Measurements from ENCODE around the gene SLC2A4RG. TPM values are rescaled to one million over a fixed set of nuclear protein-coding genes. Genes with fewer than 3 reads are reported as not detected.

Gene SLC2A4RG
- total RNA-seq, 4 donors from 2014 or later: 26.0 to 55.9 (median 39.3) TPM

DNA sequence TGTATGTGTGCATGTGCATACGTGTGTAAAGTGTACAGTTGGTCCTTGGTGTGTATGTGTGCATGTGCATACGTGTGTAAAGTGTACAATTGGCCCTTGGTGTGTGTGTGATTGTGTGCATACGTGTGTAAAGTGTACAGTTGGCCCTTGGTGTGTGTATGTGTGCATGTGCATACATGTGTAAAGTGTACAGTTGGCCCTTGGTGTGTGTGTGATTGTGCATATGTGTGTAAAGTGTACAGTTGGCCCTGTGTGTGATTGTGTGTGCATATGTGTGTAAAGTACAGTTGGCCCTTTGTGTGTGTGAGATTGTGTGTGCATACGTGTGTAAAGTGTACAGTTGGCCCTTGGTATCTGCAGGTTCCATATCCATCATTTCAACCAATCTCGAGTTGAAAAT, 8.2 kb upstream of the SLC2A4RG start:
- no peak for TF ChIP-seq POLR2A (IDR thresholded peaks at IDR 0.05)
- 80 to 86% methylated on average over 5 of the region's 5 CpGs for WGBS, 2 donors
- no peak for DNase-seq
- Histone ChIP-seq H3K27ac (no peak overlapping the region), H3K36me3 (peaks cover 14 to 25% of the 10 kb centered on the region in 2 donors), H3K4me1 (peaks cover 17 to 20% of the 10 kb centered on the region in 2 donors), H3K27me3 (no peaks in the 10 kb centered on the region), H3K9me3 (no peaks in the 10 kb centered on the region), H3K4me3 (replicated peaks in 1 of 3) (no peak overlapping the region)
- intact Hi-C loops (cut with DNase I): no loop called here

DNA sequence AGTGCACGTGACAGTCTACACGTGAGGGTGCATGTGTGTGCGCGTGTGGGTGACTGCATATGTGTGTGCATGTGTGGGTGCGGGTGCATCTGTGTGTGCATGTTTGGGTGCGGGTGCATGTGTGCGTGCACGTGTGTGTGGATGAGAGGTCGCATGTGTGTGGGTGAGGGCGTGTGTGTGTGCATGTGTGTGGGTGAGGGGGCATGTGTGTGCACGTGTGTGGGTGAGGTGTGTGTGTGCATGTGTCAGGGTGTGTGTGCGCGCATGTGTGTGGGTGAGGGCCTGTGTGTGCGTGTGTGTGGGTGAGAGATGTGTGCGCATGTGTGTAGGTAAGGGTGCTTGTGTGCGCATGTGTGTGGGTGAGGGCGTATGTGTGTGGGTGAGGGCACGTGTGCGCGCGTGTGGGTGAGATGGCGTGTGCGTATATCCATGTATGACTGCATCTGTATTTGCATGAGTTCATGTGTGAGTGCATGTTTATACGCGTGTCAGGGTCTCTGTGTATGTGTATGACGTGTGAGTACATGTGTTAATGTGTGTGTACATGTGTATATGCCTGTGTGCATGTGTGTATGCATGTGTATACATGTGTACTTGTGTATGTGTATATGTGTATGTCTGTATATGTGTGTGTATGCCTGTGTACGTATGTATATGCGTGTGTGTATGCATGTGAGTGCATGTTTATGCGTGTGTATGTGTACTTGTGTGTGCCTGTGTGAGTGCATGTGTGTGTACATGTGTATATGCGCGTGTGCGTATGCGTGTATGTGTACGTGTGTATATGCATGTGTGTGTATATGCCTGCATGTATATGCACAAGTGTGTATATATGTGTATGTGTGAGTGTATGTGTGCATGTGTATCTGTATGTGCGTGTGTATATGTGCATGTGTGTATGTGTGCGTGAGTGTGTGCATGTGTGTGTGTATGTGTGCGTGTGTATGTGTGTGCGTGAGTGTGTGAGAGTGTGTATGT, 7.2 kb upstream of the SLC2A4RG start:
- no peak for DNase-seq
- peaks cover 17% of the 10 kb centered on the region in 2 donors for H3K4me1 ChIP-seq
- 87 to 88% methylated on average over 38 of the region's 38 CpGs for WGBS, 2 donors
- intact Hi-C loops (cut with DNase I): no loop called here
- H3K27ac ChIP-seq: no peak overlapping the region
- no peaks in the 10 kb centered on the region for H3K9me3 ChIP-seq
- no peak for TF ChIP-seq POLR2A (IDR thresholded peaks at IDR 0.05)
- TF ChIP-seq, protein P1, sequence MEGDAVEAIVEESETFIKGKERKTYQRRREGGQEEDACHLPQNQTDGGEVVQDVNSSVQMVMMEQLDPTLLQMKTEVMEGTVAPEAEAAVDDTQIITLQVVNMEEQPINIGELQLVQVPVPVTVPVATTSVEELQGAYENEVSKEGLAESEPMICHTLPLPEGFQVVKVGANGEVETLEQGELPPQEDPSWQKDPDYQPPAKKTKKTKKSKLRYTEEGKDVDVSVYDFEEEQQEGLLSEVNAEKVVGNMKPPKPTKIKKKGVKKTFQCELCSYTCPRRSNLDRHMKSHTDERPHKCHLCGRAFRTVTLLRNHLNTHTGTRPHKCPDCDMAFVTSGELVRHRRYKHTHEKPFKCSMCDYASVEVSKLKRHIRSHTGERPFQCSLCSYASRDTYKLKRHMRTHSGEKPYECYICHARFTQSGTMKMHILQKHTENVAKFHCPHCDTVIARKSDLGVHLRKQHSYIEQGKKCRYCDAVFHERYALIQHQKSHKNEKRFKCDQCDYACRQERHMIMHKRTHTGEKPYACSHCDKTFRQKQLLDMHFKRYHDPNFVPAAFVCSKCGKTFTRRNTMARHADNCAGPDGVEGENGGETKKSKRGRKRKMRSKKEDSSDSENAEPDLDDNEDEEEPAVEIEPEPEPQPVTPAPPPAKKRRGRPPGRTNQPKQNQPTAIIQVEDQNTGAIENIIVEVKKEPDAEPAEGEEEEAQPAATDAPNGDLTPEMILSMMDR (IDR thresholded peaks at IDR 0.05): no peak
- H3K36me3 ChIP-seq: peaks cover 14 to 25% of the 10 kb centered on the region in 2 donors
- no peak overlapping the region for H3K4me3 ChIP-seq (replicated peaks in 1 of 3)
- no peaks in the 10 kb centered on the region for H3K27me3 ChIP-seq

GRCh38 chr20:63733117-63733516, 6.5 kb upstream of the SLC2A4RG start:
- DNase-seq: no peak
- Histone ChIP-seq H3K9me3 (no peaks in the 10 kb centered on the region), H3K27ac (no peak overlapping the region), H3K36me3 (peaks cover 14 to 25% of the 10 kb centered on the region in 2 donors), H3K4me1 (peaks cover 11 to 14% of the 10 kb centered on the region in 2 donors), H3K27me3 (no peaks in the 10 kb centered on the region), H3K4me3 (replicated peaks in 1 of 3) (no peak overlapping the region)
- TF ChIP-seq POLR2A (IDR thresholded peaks at IDR 0.05): no peak
- TF ChIP-seq, protein P1 (IDR thresholded peaks at IDR 0.05): no peak
- 86 to 96% methylated on average over 1 to 13 of the region's 13 CpGs for WGBS, 2 donors
- intact Hi-C loops (cut with DNase I): no loop called here

GRCh38 chr20:63733579-63734081, 5.9 kb upstream of the SLC2A4RG start:
- no peak for DNase-seq
- no peak overlapping the region for H3K27ac ChIP-seq

GRCh38 chr20:63734111-63734945, 5.2 kb upstream of the SLC2A4RG start:
- DNase-seq: no peak
- no peaks in the 10 kb centered on the region for H3K27me3 ChIP-seq
- H3K4me3 ChIP-seq (replicated peaks in 1 of 3): no peak overlapping the region
- intact Hi-C loops (cut with DNase I): no loop called here
- no peak for TF ChIP-seq POLR2A (IDR thresholded peaks at IDR 0.05)
- TF ChIP-seq, protein P1 (IDR thresholded peaks at IDR 0.05): no peak
- 93 to 94% methylated on average over 18 to 25 of the region's 25 CpGs for WGBS, 2 donors
- no peaks in the 10 kb centered on the region for H3K9me3 ChIP-seq
- H3K4me1 ChIP-seq: peaks cover 10 to 16% of the 10 kb centered on the region in 2 donors
- peaks cover 14 to 25% of the 10 kb centered on the region in 2 donors for H3K36me3 ChIP-seq
- no peak overlapping the region for H3K27ac ChIP-seq

More at GRCh38 chr20:63733579-63734081, 5.9 kb upstream of the SLC2A4RG start:
- TF ChIP-seq, protein P1 (IDR thresholded peaks at IDR 0.05): no peak
- no peak for TF ChIP-seq POLR2A (IDR thresholded peaks at IDR 0.05)
- peaks cover 11 to 15% of the 10 kb centered on the region in 2 donors for H3K4me1 ChIP-seq
- WGBS, 2 donors: 93 to 97% methylated on average over 11 to 18 of the region's 18 CpGs
- H3K27me3 ChIP-seq: no peaks in the 10 kb centered on the region
- no peak overlapping the region for H3K4me3 ChIP-seq (replicated peaks in 1 of 3)
- no peaks in the 10 kb centered on the region for H3K9me3 ChIP-seq
- peaks cover 14 to 25% of the 10 kb centered on the region in 2 donors for H3K36me3 ChIP-seq
- intact Hi-C loops (cut with DNase I): no loop called here
